SK-MEL-5 (cell line): Measurements from ENCODE around the gene FUT3. TPM values are rescaled to one million over a fixed set of nuclear protein-coding genes. Genes with fewer than 3 reads are reported as not detected.
"Not testable (repeated sequence)": the region's sequence is repeated elsewhere in the genome, so short reads cannot be mapped to it uniquely, and the experiment has no call there.

Source experiments
- DNase-seq: peaks from one replicate; pipeline ENCODE4 v3.0.0-alpha.2; 2016; ENCODE audit warnings: low read depth, low spot score
- in situ Hi-C: cut with HindIII; loops from 2 replicates; pipeline ENCODE4 v1.10.0; 2016; ENCODE audit warnings: low sequenced_read_pairs, high pct_unique_total_duplicates, low pct_unique_long_range_greater_than_20kb
- total RNA-seq: library from RNA; depleted of rRNA; stranded (reverse); fragments of >200 nt; shearing (Covaris generic); gene quantifications from 2 replicates; pipeline ENCODE4 v1.2.3, GENCODE V29; 2014

Gene FUT3
- total RNA-seq, 1 experiment from 2014 or later: 3.3 TPM

- DNase-seq: no peak
- in situ Hi-C loops: no loop called here
Observed at GRCh38 chr19:5863030-5863665, 11.9 kb upstream of the FUT3 start.

- in situ Hi-C loops: no loop called here
- no peak for DNase-seq
Observed at GRCh38 chr19:5857203-5858081, 6.2 kb upstream of the FUT3 start.

- in situ Hi-C loops, DNase-seq: not testable (repeated sequence)
Observed at GRCh38 chr19:5855151-5855550, 3.9 kb upstream of the FUT3 start.

- in situ Hi-C loops, DNase-seq: not testable (repeated sequence)
Observed at GRCh38 chr19:5854121-5854520, 2.9 kb upstream of the FUT3 start.

- in situ Hi-C loops: no loop called here
Observed at GRCh38 chr19:5850743-5851293, 431 bp downstream of the FUT3 start.

GRCh38 chr19:5850189-5850588 is 1.1 kb downstream of the FUT3 start:
- in situ Hi-C loops: no loop called here
- DNase-seq: no peak

More at GRCh38 chr19:5850743-5851293, 431 bp downstream of the FUT3 start:
- DNase-seq: peak; percentile 4

- DNase-seq, in situ Hi-C loops: not testable (repeated sequence)
Observed at GRCh38 chr19:5848621-5849020, 2.6 kb downstream of the FUT3 start.

GRCh38 chr19:5847846-5848245 is 3.4 kb downstream of the FUT3 start:
- DNase-seq, in situ Hi-C loops: not testable (repeated sequence)

GRCh38 chr19:5844456-5845433 is 6.5 kb downstream of the FUT3 start:
- peak; percentile 47 for DNase-seq
- in situ Hi-C loops: no loop called here

- DNase-seq: no peak
- in situ Hi-C loops: no loop called here
Observed at GRCh38 chr19:5843295-5843927, 7.8 kb downstream of the FUT3 start.

- DNase-seq, in situ Hi-C loops: not testable (repeated sequence)
Observed at GRCh38 chr19:5841735-5842111, 9.5 kb downstream of the FUT3 start.

GRCh38 chr19:5839065-5840017 is 11.9 kb downstream of the FUT3 start, which contains the start of gene FUT6:
Gene FUT6 (minus strand): TSS chr19:5839702. CDS start chr19:5832567, 7,135 bp downstream.
- in situ Hi-C loops: no loop called here

GRCh38 chr19:5838353-5839064 is 12.7 kb downstream of the FUT3 start:
- in situ Hi-C loops: no loop called here
- DNase-seq: no peak

More at GRCh38 chr19:5839065-5840017, 11.9 kb downstream of the FUT3 start, which contains the start of gene FUT6:
- no peak for DNase-seq

GRCh38 chr19:5837761-5838352 is 13.4 kb downstream of the FUT3 start:
- in situ Hi-C loops: no loop called here
- DNase-seq: no peak
